Ascending aorta (tissue), 2 donors: Measurements from ENCODE around the gene MTNR1A. TPM values are rescaled to one million over a fixed set of nuclear protein-coding genes. Genes with fewer than 3 reads are reported as not detected.

Experiments used
- DNase-seq, 2 donors: peaks; one replicate each; pipeline ENCODE4 v3.0.0-alpha.2; 2019; ENCODE audit warnings: low spot score in 2 of 2
- H3K27ac ChIP-seq, 2 donors: fragments of 200-600 bp; sonication (generic); one replicate each; pipeline ENCODE4 v1.5.1; 2016 to 2017; ENCODE audit warnings: mild to moderate bottlenecking in 1 of 2
- H3K27me3 ChIP-seq: fragments of 200-600 bp; sonication (generic); one replicate; pipeline ENCODE4 v1.5.1; 2017
- H3K36me3 ChIP-seq, 2 donors: fragments of 200-600 bp; sonication (generic); one replicate each; pipeline ENCODE4 v1.5.1; 2016
- H3K4me1 ChIP-seq, 2 donors: fragments of 200-600 bp; sonication (generic); one replicate each; pipeline ENCODE4 v1.5.1; 2016 to 2017; ENCODE audit warnings: mild to moderate bottlenecking in 1 of 2
- H3K4me3 ChIP-seq, 2 donors: fragments of 200-600 bp; sonication (generic); one replicate each; pipeline ENCODE4 v1.5.1; 2016 to 2017; ENCODE audit warnings: mild to moderate bottlenecking in 1 of 2
- H3K9me3 ChIP-seq, 2 donors: fragments of 200-600 bp; sonication (generic); one replicate each; pipeline ENCODE4 v1.5.1; 2016
- CTCF ChIP-seq, 3 experiments: fragments of 200-600 bp in 2 of 3; fragments of 450-650 bp in 1 of 3; sonication (generic) in 2 of 3; IDR thresholded peaks; one replicate each; pipeline ENCODE4 v1.5.1; 2016 to 2019; ENCODE audit warnings: antibody characterized with exemption in 3 of 3, mild to moderate bottlenecking in 1 of 3, moderate library complexity in 1 of 3
- intact Hi-C: fragments of 100-400 bp; cut with DNase I; formaldehyde crosslinking; loops from one replicate; pipeline ENCODE4 v1.15.1; 2023
- total RNA-seq: library from RNA; depleted of rRNA; stranded (reverse); fragments of >200 nt; gene quantifications from one replicate; pipeline ENCODE4 v1.1.0, GENCODE V29; 2016

The MTNR1A gene
- total RNA-seq, 1 donor from 2014 or later = not detected

- no peaks in the 10 kb centered on the region for H3K9me3 ChIP-seq
- TF ChIP-seq CTCF (IDR thresholded peaks at IDR 0.05) = no peak
- H3K27me3 ChIP-seq = no peaks in the 10 kb centered on the region
- no peak overlapping the region for H3K27ac ChIP-seq
- peaks cover 34 to 78% of the 10 kb centered on the region in 2 donors for H3K36me3 ChIP-seq
- no peaks in the 10 kb centered on the region for H3K4me1 ChIP-seq
- H3K4me3 ChIP-seq = no peak overlapping the region
- intact Hi-C loops = no loop called here
- no peak for DNase-seq
Measured at GRCh38 chr4:186596850-186597390, 41.6 kb upstream of the MTNR1A start.

GRCh38 chr4:186596346-186596745 lies 41.0 kb upstream of the MTNR1A start:
- Histone ChIP-seq H3K9me3 (no peaks in the 10 kb centered on the region), H3K4me1 (no peaks in the 10 kb centered on the region), H3K27ac (no peak overlapping the region), H3K36me3 (peaks cover 34 to 75% of the 10 kb centered on the region in 2 donors), H3K27me3 (no peaks in the 10 kb centered on the region), H3K4me3 (no peak overlapping the region)
- intact Hi-C loops = no loop called here
- DNase-seq = no peak
- TF ChIP-seq CTCF (IDR thresholded peaks at IDR 0.05) = no peak

- TF ChIP-seq CTCF (IDR thresholded peaks at IDR 0.05) = no peak
- H3K4me1 ChIP-seq = no peaks in the 10 kb centered on the region
- no peak overlapping the region for H3K4me3 ChIP-seq
- no peaks in the 10 kb centered on the region for H3K9me3 ChIP-seq
- H3K36me3 ChIP-seq = peaks cover 24 to 54% of the 10 kb centered on the region in 2 donors
- H3K27me3 ChIP-seq = no peaks in the 10 kb centered on the region
- DNase-seq = no peak
- no peak overlapping the region for H3K27ac ChIP-seq
- intact Hi-C loops = no loop called here
Measured at GRCh38 chr4:186593587-186593973, 38.2 kb upstream of the MTNR1A start.

GRCh38 chr4:186592966-186593586 lies 37.7 kb upstream of the MTNR1A start:
- intact Hi-C loops = no loop called here
- DNase-seq = no peak

GRCh38 chr4:186592445-186592844 lies 37.1 kb upstream of the MTNR1A start:
- Histone ChIP-seq H3K36me3 (peaks cover 23 to 51% of the 10 kb centered on the region in 2 donors), H3K9me3 (no peaks in the 10 kb centered on the region), H3K27me3 (no peaks in the 10 kb centered on the region), H3K4me1 (no peaks in the 10 kb centered on the region), H3K27ac (no peak overlapping the region), H3K4me3 (no peak overlapping the region)
- intact Hi-C loops = no loop called here
- DNase-seq = no peak
- no peak for TF ChIP-seq CTCF (IDR thresholded peaks at IDR 0.05)

More at GRCh38 chr4:186592966-186593586, 37.7 kb upstream of the MTNR1A start:
- Histone ChIP-seq H3K4me3 (no peak overlapping the region), H3K9me3 (no peaks in the 10 kb centered on the region), H3K27me3 (no peaks in the 10 kb centered on the region), H3K27ac (no peak overlapping the region), H3K4me1 (no peaks in the 10 kb centered on the region), H3K36me3 (peaks cover 23 to 54% of the 10 kb centered on the region in 2 donors)
- no peak for TF ChIP-seq CTCF (IDR thresholded peaks at IDR 0.05)
